GM12878 (cell line): ENCODE measurements around the gene POLE4. TPM values are rescaled to one million over a fixed set of nuclear protein-coding genes. Genes with fewer than 3 reads are reported as not detected.

Experiments
- CREM ChIP-seq: IDR thresholded peaks from 2 replicates; pipeline ENCODE4 v1.6.1; 2014; ENCODE audit warnings: antibody characterized with exemption, low read depth
- CTCF ChIP-seq, 3 experiments: IDR thresholded peaks in 2 of 3; conservative IDR thresholded peaks in 1 of 3; 2 replicates each; pipeline ENCODE4 v1.5.1; 2011; ENCODE audit warnings: low read depth in 3 of 3, low read length in 3 of 3, mild to moderate bottlenecking in 3 of 3, control low read depth in 2 of 3, moderate library complexity in 2 of 3, inconsistent platforms in 1 of 3, mixed read lengths in 1 of 3; ENCODE audit not compliant: control insufficient read depth in 2 of 3, insufficient read depth in 1 of 3; ENCODE audit errors: extremely low read depth in 1 of 3
- POLR2AphosphoS2 ChIP-seq: IDR thresholded peaks from 2 replicates; pipeline ENCODE4 v1.6.1; 2011; ENCODE audit warnings: low read depth, mild to moderate bottlenecking, low read length, improper control_type of control experiment, moderate library complexity
- POU2F2 ChIP-seq: IDR thresholded peaks from 3 replicates; pipeline ENCODE4 v1.6.1; 2011; ENCODE audit warnings: low read depth, mild to moderate bottlenecking, low read length, borderline replicate concordance
- SIN3A ChIP-seq: IDR thresholded peaks from 2 replicates; pipeline ENCODE4 v1.6.1; 2012; ENCODE audit warnings: low read depth, low read length, improper control_type of control experiment
- SMAD1 ChIP-seq: fragments of 450-650 bp; IDR thresholded peaks from 2 replicates; pipeline ENCODE4 v1.6.1; 2018; ENCODE audit warnings: mild to moderate bottlenecking, low read depth; ENCODE audit not compliant: partially characterized antibody
- ZBTB40 ChIP-seq: fragments of 450-650 bp; IDR thresholded peaks from 2 replicates; pipeline ENCODE4 v1.6.1; 2016; ENCODE audit warnings: mild to moderate bottlenecking, moderate library complexity, borderline replicate concordance
- polyA plus RNA-seq, 11 experiments: library from polyadenylated mRNA; depleted of rRNA in 4 of 11; unstranded in 6 of 11; stranded (reverse) in 5 of 11; fragments of >200 nt; fragmentation: Nextera tagmentation in 4 of 11; fragmentation: Illumina TruSeq in 1 of 11; extraction: Ambion mirVana in 4 of 11; extraction: Trizol in 1 of 11; gene quantifications; 1 replicate in 1 of 11; 2 replicates in 10 of 11; pipeline versions ENCODE4 v1.2.1 to v1.2.3, GENCODE V29; 2011 to 2016; ENCODE audit warnings: inconsistent platforms in 2 of 11, missing spikeins in 2 of 11, low read depth in 1 of 11
- total RNA-seq, 4 experiments: library from RNA; depleted of rRNA in 3 of 4; stranded (reverse); fragments of >200 nt in 3 of 4; fragmentation: Illumina TruSeq in 1 of 4; extraction: Trizol in 1 of 4; gene quantifications; 2 replicates each; pipeline versions ENCODE4 v1.2.1 to v1.2.3, GENCODE V29; 2013 to 2021
- TF ChIP-seq, protein P1 (sequence below): fragments of 450-650 bp; IDR thresholded peaks from 2 replicates; pipeline ENCODE4 v1.6.1; 2014; ENCODE audit warnings: mild to moderate bottlenecking
- TF ChIP-seq, protein P2 (sequence below): fragments of 450-650 bp; IDR thresholded peaks from 2 replicates; pipeline ENCODE4 v1.6.1; 2017; ENCODE audit warnings: mild to moderate bottlenecking, low read depth, inconsistent platforms; ENCODE audit not compliant: poor library complexity, severe bottlenecking
- TF ChIP-seq, protein P3 (sequence below): fragments of 450-650 bp; IDR thresholded peaks from 2 replicates; pipeline ENCODE4 v1.6.1; 2017; ENCODE audit warnings: borderline replicate concordance
- TF ChIP-seq, protein P4 (sequence below): fragments of 450-650 bp; IDR thresholded peaks from 2 replicates; pipeline ENCODE4 v1.6.1; 2017; ENCODE audit warnings: mild to moderate bottlenecking, moderate library complexity

The POLE4 gene
- total and polyA plus RNA-seq, 10 of the 15 experiments (the other 5 are each of a cell fraction or from before 2014, with no cell fraction given): 38.5 to 221 (median 66.8) TPM

DNA sequence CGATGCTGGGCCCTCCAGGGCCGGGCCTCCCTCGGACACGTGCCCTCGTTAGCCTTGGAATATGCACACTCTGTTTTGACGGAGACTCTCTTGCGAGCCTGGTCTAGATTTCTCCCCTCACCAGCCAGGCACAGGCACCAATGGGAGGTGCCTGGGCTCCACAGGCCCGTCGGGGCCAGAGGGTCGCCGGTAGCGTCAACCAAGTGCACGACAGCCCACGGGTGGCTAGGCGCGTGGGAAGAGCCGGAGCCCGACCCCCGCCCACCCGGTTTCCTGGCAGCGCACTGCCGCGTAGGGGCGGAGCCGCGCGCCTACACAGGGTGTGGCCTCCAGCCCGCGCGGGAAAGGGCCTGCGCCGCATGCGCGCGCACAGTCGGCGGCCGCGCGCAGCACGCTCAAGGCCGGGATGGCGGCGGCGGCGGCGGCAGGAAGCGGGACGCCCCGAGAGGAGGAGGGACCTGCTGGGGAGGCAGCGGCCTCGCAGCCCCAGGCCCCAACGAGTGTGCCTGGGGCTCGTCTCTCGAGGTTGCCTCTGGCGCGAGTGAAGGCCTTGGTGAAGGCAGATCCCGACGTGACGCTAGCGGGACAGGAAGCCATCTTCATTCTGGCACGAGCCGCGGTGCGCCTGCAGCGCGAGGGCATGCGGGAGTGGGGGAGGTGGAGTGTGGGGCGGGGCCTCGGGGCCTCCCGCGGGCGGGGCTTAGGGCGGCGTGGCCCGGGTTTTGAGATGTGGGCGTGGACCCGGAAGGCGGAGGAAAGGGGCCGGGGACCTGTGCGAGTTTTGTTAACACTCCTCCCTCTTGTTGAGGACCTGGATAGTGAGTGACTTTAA, at the start of gene POLE4 (continued):
- TF ChIP-seq, protein P1, sequence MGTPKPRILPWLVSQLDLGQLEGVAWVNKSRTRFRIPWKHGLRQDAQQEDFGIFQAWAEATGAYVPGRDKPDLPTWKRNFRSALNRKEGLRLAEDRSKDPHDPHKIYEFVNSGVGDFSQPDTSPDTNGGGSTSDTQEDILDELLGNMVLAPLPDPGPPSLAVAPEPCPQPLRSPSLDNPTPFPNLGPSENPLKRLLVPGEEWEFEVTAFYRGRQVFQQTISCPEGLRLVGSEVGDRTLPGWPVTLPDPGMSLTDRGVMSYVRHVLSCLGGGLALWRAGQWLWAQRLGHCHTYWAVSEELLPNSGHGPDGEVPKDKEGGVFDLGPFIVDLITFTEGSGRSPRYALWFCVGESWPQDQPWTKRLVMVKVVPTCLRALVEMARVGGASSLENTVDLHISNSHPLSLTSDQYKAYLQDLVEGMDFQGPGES: no peak
- TF ChIP-seq CTCF (IDR thresholded peaks at IDR 0.05 in 2 of 3, conservative IDR thresholded peaks at IDR 0.05 in 1 of 3; ENCODE audit: control insufficient read depth in 2 of 3, extremely low read depth in 1 of 3, insufficient read depth in 1 of 3, low read depth in 3 of 3, low read length in 3 of 3) (no peak), ZBTB40 (no peak), CREM (no peak), SIN3A (0 out of 2 replicates have a peak, but pooled peaks have one; percentile 33), SMAD1 (no peak), POLR2AphosphoS2 (peak; percentile 82), POU2F2 (peak; percentile 81; the same call in 2 of the 3 replicates)
- TF ChIP-seq, protein P2, sequence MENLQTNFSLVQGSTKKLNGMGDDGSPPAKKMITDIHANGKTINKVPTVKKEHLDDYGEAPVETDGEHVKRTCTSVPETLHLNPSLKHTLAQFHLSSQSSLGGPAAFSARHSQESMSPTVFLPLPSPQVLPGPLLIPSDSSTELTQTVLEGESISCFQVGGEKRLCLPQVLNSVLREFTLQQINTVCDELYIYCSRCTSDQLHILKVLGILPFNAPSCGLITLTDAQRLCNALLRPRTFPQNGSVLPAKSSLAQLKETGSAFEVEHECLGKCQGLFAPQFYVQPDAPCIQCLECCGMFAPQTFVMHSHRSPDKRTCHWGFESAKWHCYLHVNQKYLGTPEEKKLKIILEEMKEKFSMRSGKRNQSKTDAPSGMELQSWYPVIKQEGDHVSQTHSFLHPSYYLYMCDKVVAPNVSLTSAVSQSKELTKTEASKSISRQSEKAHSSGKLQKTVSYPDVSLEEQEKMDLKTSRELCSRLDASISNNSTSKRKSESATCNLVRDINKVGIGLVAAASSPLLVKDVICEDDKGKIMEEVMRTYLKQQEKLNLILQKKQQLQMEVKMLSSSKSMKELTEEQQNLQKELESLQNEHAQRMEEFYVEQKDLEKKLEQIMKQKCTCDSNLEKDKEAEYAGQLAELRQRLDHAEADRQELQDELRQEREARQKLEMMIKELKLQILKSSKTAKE: no peak
- TF ChIP-seq, protein P3, sequence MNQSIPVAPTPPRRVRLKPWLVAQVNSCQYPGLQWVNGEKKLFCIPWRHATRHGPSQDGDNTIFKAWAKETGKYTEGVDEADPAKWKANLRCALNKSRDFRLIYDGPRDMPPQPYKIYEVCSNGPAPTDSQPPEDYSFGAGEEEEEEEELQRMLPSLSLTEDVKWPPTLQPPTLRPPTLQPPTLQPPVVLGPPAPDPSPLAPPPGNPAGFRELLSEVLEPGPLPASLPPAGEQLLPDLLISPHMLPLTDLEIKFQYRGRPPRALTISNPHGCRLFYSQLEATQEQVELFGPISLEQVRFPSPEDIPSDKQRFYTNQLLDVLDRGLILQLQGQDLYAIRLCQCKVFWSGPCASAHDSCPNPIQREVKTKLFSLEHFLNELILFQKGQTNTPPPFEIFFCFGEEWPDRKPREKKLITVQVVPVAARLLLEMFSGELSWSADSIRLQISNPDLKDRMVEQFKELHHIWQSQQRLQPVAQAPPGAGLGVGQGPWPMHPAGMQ: no peak
- TF ChIP-seq, protein P4, sequence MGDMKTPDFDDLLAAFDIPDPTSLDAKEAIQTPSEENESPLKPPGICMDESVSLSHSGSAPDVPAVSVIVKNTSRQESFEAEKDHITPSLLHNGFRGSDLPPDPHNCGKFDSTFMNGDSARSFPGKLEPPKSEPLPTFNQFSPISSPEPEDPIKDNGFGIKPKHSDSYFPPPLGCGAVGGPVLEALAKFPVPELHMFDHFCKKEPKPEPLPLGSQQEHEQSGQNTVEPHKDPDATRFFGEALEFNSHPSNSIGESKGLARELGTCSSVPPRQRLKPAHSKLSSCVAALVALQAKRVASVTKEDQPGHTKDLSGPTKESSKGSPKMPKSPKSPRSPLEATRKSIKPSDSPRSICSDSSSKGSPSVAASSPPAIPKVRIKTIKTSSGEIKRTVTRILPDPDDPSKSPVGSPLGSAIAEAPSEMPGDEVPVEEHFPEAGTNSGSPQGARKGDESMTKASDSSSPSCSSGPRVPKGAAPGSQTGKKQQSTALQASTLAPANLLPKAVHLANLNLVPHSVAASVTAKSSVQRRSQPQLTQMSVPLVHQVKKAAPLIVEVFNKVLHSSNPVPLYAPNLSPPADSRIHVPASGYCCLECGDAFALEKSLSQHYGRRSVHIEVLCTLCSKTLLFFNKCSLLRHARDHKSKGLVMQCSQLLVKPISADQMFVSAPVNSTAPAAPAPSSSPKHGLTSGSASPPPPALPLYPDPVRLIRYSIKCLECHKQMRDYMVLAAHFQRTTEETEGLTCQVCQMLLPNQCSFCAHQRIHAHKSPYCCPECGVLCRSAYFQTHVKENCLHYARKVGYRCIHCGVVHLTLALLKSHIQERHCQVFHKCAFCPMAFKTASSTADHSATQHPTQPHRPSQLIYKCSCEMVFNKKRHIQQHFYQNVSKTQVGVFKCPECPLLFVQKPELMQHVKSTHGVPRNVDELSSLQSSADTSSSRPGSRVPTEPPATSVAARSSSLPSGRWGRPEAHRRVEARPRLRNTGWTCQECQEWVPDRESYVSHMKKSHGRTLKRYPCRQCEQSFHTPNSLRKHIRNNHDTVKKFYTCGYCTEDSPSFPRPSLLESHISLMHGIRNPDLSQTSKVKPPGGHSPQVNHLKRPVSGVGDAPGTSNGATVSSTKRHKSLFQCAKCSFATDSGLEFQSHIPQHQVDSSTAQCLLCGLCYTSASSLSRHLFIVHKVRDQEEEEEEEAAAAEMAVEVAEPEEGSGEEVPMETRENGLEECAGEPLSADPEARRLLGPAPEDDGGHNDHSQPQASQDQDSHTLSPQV: 0 out of 2 replicates have a peak, but pooled peaks have one; percentile 53
